Left cardiac atrium (tissue), 4 donors: ENCODE measurements around the gene ENO3. TPM values are rescaled to one million over a fixed set of nuclear protein-coding genes. Genes with fewer than 3 reads are reported as not detected.

ENCODE experiments used
- ATAC-seq, 2 donors: fragments of 200-7000 bp; cut with Tn5 transposase; one replicate each; pipeline ENCODE4 v1.9.1; 2020; ENCODE audit warnings: mild to moderate bottlenecking in 2 of 2, moderate library complexity in 2 of 2
- DNase-seq: peaks from one replicate; pipeline ENCODE4 v3.0.0-alpha.2; 2020
- intact Hi-C, 2 donors: fragments of 100-400 bp; cut with DNase I; formaldehyde crosslinking; loops; one replicate each; pipeline versions ENCODE4 v1.14.1 to v1.15.1; 2022 to 2023
- microRNA-seq, 2 donors: library from miRNA; unstranded; fragments of <30 nt; microRNA quantifications; one replicate each; pipeline ENCODE4 v1.2.0, GENCODE V29; 2020
- total RNA-seq, 2 donors: library from RNA; stranded (reverse); fragmentation: NEBNext Ultra II Directional; extraction: Animal tissue kit (Norgen Biotek cat#: 25700); gene quantifications; one replicate each; pipeline ENCODE4 v1.2.1, GENCODE V29; 2021
- donor health status: DM: no; HTN: yes; CAD: no.
- donor health status: DM: no; HTN: yes; CAD: no; lungs with severe emphysema.
- donor health status: DM: yes; HTN: yes; CAD: no.
- donor health status: Dilated cardiomyopathy.

Gene ENO3
- total RNA-seq, 2 donors from 2014 or later, result 149 to 228 TPM

GRCh38 chr17:4994081-4994595 lies 43.2 kb downstream of the ENO3 start:
- ATAC-seq, result no peak
- intact Hi-C loops, result no loop called here
- DNase-seq, result no peak

GRCh38 chr17:4997302-4998026 lies 46.5 kb downstream of the ENO3 start, which contains the start of the genes INCA1 and KIF1C:
INCA1 (minus strand) TSS chr17:4997522; CDS start chr17:4994437, 3,085 bp downstream.
KIF1C (plus strand) TSS chr17:4997950; CDS start chr17:5000247, 2,297 bp downstream.
- peak; percentile 93 to 94 for ATAC-seq
- intact Hi-C loops, result no loop called here

GRCh38 chr17:4998027-4998731 lies 47.3 kb downstream of the ENO3 start:
- peak; percentile 70 for DNase-seq
- intact Hi-C loops, result no loop called here
- ATAC-seq, result peak in 1 of 2 donors; percentile 1

More at GRCh38 chr17:4997302-4998026, 46.5 kb downstream of the ENO3 start, which contains the start of the genes INCA1 and KIF1C:
- DNase-seq, result peak; percentile 95

GRCh38 chr17:4998732-4999429 lies 48.0 kb downstream of the ENO3 start:
- intact Hi-C loops, result no loop called here
- DNase-seq, result no peak
- peak in 1 of 2 donors; percentile 1 for ATAC-seq

GRCh38 chr17:4999430-5000093 lies 48.6 kb downstream of the ENO3 start:
- DNase-seq (no peak), ATAC-seq (no peak)
- intact Hi-C loops, result no loop called here

- ATAC-seq, result peak; percentile 46 to 59
- intact Hi-C loops, result no loop called here
- peak; percentile 88 for DNase-seq
Observed at GRCh38 chr17:5000237-5000639, 49.3 kb downstream of the ENO3 start.

- intact Hi-C loops, result no loop called here
- no peak for DNase-seq
Observed at GRCh38 chr17:5002121-5002788, 51.3 kb downstream of the ENO3 start.

GRCh38 chr17:5003214-5003867 lies 52.4 kb downstream of the ENO3 start:
- DNase-seq, result no peak
- intact Hi-C loops, result no loop called here
- ATAC-seq, result no peak

More at GRCh38 chr17:5002121-5002788, 51.3 kb downstream of the ENO3 start:
- no peak for ATAC-seq

Small RNAs within 50 kb of the gene (microRNA-seq; reads per million reads assigned to microRNA genes)
- gene MIR6864, result 0 to 0.60 reads per million in 2 donors
- gene MIR6865, result 0 to 0.54 reads per million in 2 donors

Other genes with a start within 250 kb of the ENO3 start
- gene PELP1, start 247.0 kb upstream of the ENO3 start, total RNA-seq, result 10 to 100 TPM; 36.4 to 38.7 TPM
- gene ARRB2, start 240.5 kb upstream of the ENO3 start, total RNA-seq, result 10 to 100 TPM; 30.7 to 43.5 TPM
- 10 to 100 TPM; 16.9 to 17.6 TPM for gene MED11, start 219.7 kb upstream of the ENO3 start, total RNA-seq
- under 1 TPM; 0.21 to 0.39 TPM for gene ZMYND15, start 211.3 kb upstream of the ENO3 start, total RNA-seq
- 1 to 10 TPM; 6.5 to 8.2 TPM for gene CXCL16, start 211.2 kb upstream of the ENO3 start, total RNA-seq
- not detected for gene TM4SF5, start 179.2 kb upstream of the ENO3 start, total RNA-seq
- 1 to 10 TPM in 1 of 2 donors, under 1 TPM in 1; 0.81 to 1.1 TPM for gene VMO1, start 164.8 kb upstream of the ENO3 start, total RNA-seq
- gene GLTPD2, start 162.2 kb upstream of the ENO3 start, total RNA-seq, result not detected
- gene PSMB6, start 155.0 kb upstream of the ENO3 start, total RNA-seq, result 100 to 1,000 TPM; 145 to 147 TPM
- gene PLD2, start 144.0 kb upstream of the ENO3 start, total RNA-seq, result 10 to 100 TPM; 14.7 to 14.9 TPM
- 10 to 100 TPM; 40.1 to 42.2 TPM for gene MINK1, start 117.8 kb upstream of the ENO3 start, total RNA-seq
- gene C17orf107, start 51.6 kb upstream of the ENO3 start, total RNA-seq, result 1 to 10 TPM; 1.3 to 2.3 TPM
- 100 to 1,000 TPM in 1 of 2 donors, 10 to 100 TPM in 1; 36.8 to 118 TPM for gene CHRNE, start 48.0 kb upstream of the ENO3 start, total RNA-seq
- gene GP1BA, start 18.8 kb upstream of the ENO3 start, total RNA-seq, result under 1 TPM; 0.13 to 0.15 TPM
- 100 to 1,000 TPM; 166 to 175 TPM for gene SLC25A11, start 11.1 kb upstream of the ENO3 start, total RNA-seq
- 10 to 100 TPM; 76.2 to 95.6 TPM for gene RNF167, start 10.9 kb upstream of the ENO3 start, total RNA-seq
- 100 to 1,000 TPM; 254 to 303 TPM for gene PFN1, start 2.6 kb upstream of the ENO3 start, total RNA-seq
- 100 to 1,000 TPM; 113 to 128 TPM for gene SPAG7, start 16.7 kb downstream of the ENO3 start, total RNA-seq
- gene CAMTA2, start 36.6 kb downstream of the ENO3 start, total RNA-seq, result 10 to 100 TPM; 35.5 to 46.1 TPM
- 1 to 10 TPM; 1.8 to 2.6 TPM for gene INCA1, start 46.4 kb downstream of the ENO3 start, total RNA-seq
- gene KIF1C, start 46.8 kb downstream of the ENO3 start, total RNA-seq, result 100 to 1,000 TPM; 405 to 447 TPM
- gene SLC52A1, start 84.3 kb downstream of the ENO3 start, total RNA-seq, result under 1 TPM in 1 of 2 donors, not detected in 1; 0.10 TPM
- 10 to 100 TPM in 1 of 2 donors, 1 to 10 TPM in 1; 8.6 to 12.5 TPM for gene ZFP3, start 127.3 kb downstream of the ENO3 start, total RNA-seq
- 1 to 10 TPM; 5.1 to 5.7 TPM for gene ZNF232, start 160.8 kb downstream of the ENO3 start, total RNA-seq
- under 1 TPM; 0.06 to 0.16 TPM for gene USP6, start 164.9 kb downstream of the ENO3 start, total RNA-seq
- 1 to 10 TPM; 5.7 to 6.9 TPM for gene ZNF594, start 240.7 kb downstream of the ENO3 start, total RNA-seq